CD1c-positive myeloid dendritic cell (primary cell): ENCODE measurements around the gene CELF2.

Experiments used
- DNase-seq: peaks from one replicate; pipeline ENCODE4 v3.0.0-alpha.2; 2016; ENCODE audit errors: extremely low spot score

CELF2 gene

GRCh38 chr10:11245981-11246590 lies 228.4 kb downstream of the CELF2 start:
- DNase-seq, result no peak

DNA sequence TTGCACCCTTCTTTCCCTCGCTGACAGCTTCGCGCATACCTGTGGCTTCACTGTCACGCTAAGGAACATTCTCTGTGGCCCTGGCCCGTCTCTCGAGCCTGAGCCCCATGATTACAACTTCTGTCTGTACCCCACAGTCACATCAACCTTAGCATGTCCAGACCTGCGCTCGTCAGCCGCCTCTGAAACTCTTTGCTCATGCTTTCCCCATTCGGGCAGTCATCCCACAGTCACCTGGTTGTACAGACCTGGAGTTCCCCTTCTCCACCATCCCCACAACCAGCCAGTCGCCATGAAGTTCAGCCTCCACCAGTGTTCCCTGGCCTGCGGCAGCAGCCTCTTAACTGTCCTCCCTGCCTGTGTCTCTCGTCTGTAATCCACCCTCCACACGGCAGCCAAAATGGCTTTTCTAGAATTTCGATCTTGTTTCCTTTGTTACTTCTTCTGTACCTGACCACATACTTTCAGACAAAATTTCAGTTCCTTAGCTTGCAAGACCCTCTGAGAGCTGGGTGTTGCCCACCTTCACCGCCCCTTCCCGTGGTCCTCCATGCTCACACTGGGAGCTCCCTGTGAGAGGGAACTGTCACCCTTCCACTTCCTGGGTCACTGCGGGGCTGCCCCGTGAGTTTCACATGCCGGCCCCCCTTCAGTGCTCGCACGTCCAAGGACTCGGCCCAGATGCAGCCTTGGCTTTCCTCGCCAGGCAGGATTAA lies 229.2 kb downstream of the CELF2 start:
- no peak for DNase-seq

DNA sequence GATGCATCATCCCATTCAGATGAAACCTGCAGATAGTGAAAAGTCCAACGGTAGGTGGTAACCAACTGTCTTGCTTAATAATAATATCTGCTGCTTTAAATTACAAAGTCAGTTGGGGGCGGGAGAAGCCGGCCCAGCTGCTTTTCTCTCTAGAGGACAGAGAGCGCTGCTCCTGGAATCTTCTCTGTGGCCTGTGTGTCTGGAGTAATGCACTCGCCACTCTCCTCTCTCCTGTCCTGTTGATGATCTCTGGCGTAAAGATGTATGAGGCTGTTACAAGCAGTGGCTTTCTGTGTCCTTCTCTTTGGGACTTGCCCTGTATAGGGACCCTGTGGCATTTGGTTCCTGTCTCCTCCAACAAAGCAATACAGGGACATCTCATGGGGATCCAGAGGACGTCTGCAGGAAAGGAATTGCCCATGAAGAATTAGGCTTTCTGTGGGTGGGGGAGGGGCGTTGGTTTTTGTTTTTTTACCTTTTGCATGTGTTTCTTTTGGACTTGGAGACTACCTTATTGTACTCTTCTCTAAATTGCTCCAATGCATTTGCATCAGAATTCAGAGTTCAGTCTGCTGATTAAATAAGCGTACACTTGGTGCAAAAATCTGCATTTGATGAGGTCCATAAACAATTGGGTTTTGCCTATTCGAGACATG lies 231.6 kb downstream of the CELF2 start:
- no peak for DNase-seq

DNA sequence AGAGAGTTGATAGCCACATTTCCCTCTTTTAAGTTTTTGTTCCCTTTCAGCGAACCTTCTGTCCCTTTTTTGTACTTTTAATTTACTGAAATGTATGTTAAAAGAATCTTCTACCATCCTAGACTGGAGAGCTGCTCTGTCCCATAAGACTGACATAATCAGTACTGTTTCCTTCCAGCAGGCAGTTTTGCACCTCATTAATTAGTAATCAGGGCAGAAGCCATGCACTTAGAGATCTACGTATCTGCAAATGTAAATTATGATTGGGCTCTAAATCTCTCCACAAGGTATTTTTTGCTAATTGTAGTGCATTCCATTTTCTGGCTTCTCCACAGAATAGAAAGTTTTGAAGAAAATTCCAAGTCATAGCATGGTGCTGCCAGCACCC lies 232.1 kb downstream of the CELF2 start:
- DNase-seq, result no peak

DNA sequence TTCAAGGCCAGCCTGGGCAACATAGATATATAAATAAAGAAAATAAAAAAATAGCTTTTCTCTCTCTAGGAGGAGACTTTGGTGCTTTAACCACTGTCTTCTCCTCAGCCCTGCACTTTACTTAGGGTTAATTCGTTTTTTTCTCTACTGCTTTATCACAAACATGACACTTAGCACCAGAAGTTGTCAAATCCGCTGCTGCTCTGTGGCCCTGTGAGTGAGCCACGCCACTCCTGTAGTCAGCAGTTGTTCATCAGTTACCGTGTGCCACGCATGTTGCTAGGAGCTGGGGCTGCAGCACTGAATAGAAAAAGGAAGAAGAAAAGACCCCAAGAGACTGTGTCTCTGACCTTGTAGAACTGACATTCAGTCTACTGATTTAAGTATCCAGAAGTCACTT lies 232.6 kb downstream of the CELF2 start:
- no peak for DNase-seq

- no peak for DNase-seq
These were observed 235.2 kb downstream of the CELF2 start for GRCh38 chr10:11252887-11253286.

- DNase-seq, result no peak
These were observed 235.8 kb downstream of the CELF2 start for GRCh38 chr10:11253385-11254002.

GRCh38 chr10:11255156-11255555 lies 237.5 kb downstream of the CELF2 start:
- DNase-seq, result no peak

DNA sequence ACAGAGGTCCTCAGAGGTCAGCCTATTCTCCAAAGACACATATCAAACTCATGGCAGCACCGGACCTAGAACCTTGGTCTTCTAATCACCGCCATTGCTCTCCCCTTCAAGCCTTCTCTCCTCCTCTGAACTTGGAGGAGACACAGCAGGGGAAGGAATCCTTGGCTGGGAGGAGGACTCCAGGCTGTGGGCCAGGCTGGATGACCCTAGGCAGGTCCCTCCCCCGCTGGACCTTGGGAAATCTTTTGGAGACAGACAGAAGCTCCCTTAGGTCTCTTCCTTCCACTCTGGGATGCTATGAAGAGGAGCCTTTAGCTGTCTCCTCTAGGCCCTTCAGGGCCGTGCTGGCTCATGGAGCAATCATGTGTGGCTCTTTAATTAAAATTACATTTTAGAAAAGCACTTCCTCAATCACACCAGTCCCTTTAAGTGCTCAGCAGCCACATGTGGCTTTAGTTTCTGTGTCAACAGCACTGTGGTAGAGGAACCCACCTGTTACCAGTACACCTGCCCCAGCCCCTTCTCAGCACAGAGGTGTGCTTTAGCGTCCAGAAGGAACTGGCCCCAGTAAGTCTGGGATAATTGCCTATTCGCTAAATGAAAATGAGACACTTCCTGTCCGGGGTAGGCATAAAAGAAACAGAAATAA lies 238.2 kb downstream of the CELF2 start:
- DNase-seq, result no peak

DNA sequence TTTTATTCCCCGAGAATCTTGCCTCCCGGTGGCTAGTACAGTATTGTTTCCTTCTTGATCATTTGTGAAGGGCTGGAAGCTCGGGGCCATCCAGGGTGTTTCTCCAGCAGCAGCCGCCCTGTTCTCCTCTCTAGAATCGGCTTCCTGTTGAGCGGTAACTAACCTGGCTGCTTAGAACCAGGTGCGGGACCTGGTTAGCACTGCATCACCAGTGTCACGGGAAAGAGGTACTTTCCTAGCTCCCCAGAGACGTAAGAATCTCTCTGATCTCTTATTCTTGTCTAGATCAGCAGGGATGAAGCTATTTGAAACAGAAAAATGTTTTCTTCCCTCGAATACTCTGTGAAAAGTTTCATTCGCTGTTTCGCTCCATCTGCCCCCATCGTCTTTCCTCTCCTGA lies 239.2 kb downstream of the CELF2 start:
- DNase-seq, result no peak

GRCh38 chr10:11257440-11258090 lies 239.9 kb downstream of the CELF2 start:
- DNase-seq, result no peak

DNA sequence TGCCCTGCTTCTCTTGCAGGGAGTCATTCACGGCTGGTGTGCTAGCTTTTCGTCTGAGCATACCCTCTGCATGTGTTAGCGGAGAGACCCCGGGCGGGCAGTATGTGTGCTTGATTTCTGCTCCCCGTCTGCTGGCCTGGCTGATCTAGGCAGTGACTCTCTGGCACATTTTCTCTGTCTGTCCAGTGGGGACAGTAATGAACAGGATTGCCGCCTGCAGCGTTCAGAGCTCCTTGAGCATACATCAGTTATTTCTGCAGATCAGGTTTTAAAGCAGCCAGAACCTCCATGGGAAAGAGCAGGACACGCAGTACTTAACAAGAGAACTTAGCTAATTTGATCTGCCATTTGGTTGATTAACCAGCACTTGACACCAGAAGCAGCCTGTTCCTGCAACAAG lies 242.5 kb downstream of the CELF2 start:
- DNase-seq, result no peak

- DNase-seq, result no peak
These were observed 243.5 kb downstream of the CELF2 start for GRCh38 chr10:11261143-11261542.

- DNase-seq, result no peak
These were observed 244.2 kb downstream of the CELF2 start for GRCh38 chr10:11261687-11262493.

DNA sequence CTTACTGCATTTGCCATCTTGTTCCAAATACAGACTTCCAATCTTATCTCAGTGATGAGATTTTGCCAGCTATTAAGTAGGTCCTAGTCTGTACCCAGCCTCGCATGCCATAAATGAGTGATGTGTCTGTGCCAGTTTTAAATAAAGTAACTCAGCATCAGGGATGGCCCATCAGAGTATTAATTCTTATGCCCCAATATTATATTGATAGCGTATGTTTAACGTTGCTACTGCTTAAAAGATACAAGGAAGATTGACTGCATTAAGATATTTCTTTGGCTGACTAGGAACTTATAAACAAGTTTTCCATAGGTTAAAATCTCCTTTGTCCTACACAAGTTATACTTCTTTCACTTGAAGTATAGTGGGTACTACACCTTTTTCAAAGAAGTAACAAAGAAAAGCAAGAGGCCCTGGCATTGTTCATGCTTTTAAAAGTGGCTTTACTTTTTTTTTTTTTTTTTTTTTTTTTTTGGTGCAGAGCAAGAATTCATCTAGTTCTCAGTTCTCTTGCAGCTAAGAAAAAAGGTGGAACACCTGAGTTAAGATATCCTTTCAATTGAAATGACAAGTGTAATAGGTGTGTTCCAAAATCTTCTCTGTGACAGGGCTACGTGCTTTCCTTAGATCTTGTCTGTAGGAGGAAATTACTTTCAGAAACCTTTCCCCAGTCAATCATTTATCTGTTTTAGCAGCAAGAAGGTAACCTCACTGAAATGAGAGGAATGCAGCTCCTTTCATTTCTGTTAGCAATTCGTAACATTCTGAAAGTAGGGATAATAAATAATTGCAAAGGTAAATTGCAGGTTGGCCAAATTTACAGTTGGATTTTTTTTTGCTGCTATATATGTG lies 245.0 kb downstream of the CELF2 start:
- DNase-seq, result no peak

- DNase-seq, result no peak
These were observed 246.1 kb downstream of the CELF2 start for GRCh38 chr10:11263767-11264166.

- no peak for DNase-seq
These were observed 246.8 kb downstream of the CELF2 start for GRCh38 chr10:11264296-11265048.

- no peak for DNase-seq
These were observed 247.8 kb downstream of the CELF2 start for GRCh38 chr10:11265484-11265883.

DNA sequence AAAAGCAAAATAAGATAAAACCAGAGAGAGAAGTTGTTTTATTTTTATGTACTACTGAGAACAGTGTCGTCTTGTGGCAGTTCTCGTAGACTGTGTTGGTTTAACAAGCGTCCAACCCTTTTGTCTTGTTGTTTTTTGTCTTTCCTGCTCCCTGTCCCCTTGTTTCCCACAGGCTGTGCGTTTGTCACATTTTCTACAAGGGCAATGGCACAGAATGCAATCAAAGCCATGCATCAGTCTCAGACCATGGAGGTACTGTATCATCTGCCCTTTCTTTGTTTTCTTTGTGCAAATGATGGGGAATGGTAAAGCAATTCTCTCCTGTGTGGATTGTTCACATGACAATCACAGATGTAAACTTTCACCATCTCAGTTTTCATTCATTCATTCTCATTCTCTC lies 248.8 kb downstream of the CELF2 start:
- no peak for DNase-seq
